Stimulated activated CD8-positive, alpha-beta memory T cell treated with anti-CD3 and anti-CD28 coated beads, Interleukin-7, amount 100 ng/mL, for 1 hour (primary cell): ENCODE measurements around the gene NELFB.

Experiments
- DNase-seq, 2 donors: peaks; one replicate each; pipeline ENCODE4 v3.0.0-alpha.2; 2020; ENCODE audit warnings: low read depth in 2 of 2

Gene NELFB

GRCh38 chr9:137223078-137223970 lies 31.8 kb upstream of the NELFB start:
- DNase-seq: peak; percentile 92 to 96

DNA sequence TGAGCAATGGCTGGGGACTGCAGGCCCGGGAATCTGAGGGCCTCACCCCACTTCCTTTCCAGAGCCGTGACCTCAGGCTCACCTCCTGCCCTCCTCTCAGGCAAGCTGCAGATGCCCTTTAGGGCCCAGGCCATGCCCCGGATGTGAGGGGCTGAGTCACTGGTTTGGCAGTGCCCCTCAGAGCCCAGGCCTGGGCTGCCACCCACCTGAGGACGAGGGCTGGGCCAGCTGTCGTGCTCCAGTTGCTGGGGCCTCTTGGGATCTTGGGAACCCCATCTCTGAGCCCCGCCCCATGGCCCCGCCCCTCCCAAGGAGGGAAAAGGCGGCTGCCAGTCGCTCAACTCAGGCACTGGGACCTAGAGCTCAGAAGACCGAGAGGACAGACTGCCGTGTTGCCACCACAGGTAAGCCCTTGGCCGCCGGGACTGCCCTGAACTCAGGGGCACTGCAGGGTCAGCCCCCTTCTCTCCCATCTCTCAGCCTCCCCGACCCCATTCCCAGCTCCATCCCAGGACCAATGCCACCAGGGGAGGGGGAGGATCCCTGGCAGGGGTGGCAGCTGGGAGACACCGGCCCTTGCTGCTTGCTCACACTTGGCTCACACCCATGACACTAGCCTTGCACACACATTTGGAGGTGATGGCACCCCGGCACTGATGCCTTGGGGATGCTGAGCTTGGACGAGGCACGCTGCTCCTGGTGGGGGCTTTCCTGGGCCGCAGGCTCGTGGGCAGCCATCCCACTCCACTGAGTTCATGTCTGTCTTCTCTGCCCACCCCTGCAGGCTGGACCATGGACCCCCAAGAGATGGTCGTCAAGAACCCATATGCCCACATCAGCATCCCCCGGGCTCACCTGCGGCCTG lies 30.1 kb upstream of the NELFB start, which contains the start of gene CYSRT1:
Gene CYSRT1 (plus strand): TSS at position 345 of the 865 bp plus-strand sequence. CDS start 448 bp downstream, at position 793.
- no peak for DNase-seq

DNA sequence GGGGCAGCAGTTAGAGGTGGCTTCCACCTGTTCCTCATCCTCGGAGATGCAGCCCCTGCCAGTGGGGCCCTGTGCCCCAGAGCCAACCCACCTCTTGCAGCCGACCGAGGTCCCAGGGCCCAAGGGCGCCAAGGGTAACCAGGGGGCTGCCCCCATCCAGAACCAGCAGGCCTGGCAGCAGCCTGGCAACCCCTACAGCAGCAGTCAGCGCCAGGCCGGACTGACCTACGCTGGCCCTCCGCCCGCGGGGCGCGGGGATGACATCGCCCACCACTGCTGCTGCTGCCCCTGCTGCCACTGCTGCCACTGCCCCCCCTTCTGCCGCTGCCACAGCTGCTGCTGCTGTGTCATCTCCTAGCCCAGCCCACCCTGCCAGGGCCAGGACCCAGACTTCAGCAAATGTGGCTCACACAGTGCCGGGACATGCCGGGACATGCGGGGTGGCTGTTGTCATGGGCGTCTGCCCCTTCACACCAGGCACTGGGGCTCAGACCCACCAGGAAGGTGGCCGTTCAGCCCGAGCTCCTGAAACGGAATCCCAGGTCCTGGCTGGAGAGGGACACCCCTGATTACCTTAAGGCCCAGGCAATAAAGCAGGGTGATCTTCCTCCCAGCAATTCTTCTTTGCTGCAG lies 29.3 kb upstream of the NELFB start:
- no peak for DNase-seq

- DNase-seq: no peak
These were observed 28.6 kb upstream of the NELFB start for GRCh38 chr9:137226338-137227053.

GRCh38 chr9:137227054-137227852 lies 27.9 kb upstream of the NELFB start, which contains the start of gene RNF224:
TSS of gene RNF224 (plus strand) at chr9:137227502. CDS start at chr9:137228336, 834 bp downstream.
- peak; percentile 73 to 74 for DNase-seq

DNA sequence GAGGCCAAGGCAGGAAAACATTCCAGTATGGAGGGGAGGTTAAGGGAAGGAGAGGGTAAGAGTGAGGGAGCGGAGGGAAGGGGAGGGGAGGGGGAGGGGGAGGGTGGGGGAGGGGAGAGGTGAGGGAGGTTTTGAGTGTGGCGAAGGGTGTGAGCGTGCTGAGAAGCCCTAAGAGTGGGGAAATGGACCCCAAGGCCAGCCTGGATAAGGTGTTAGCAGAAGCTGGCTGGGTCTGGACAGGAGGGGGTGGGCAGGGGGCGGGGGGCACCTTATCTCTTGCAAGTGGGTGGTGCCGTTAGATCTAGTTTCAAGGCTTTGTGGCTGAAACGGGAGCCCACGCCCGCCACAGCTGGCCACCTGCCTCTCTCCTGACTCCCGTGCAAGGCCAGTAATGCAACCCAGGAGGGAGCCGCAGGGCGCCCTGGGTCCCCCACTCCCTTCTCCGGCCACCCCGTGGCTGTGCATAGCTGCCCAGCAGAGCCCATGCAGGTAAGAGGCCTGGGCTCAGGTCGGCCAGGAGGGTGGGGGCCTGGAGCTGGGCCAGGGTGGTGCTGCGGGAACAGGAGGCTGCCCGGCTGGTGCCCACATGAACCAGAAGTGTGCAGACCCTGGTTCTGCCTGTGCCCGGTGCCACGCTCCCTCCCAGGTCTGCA lies 27.1 kb upstream of the NELFB start:
- DNase-seq: no peak

DNA sequence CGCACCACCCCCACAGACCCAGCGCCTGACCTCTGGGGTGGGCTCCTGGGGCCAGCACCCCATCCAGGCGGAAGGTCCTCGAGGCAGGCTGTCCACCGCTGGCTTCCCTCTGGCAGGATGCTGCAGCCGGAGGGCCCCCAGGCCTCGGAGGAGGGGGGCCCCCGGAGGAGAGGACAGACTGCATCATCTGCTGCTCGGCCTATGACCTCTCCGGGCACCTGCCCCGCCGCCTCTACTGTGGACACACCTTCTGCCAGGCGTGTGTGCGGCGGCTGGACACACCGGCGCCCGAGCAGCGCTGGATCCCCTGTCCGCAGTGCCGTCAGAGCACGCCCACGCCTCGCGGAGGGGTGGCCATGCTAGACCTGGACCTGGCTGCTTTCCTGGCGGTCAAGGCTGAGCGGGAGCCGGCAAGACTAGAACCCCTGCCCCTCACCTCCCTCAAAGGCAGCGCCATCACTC lies 26.6 kb upstream of the NELFB start:
- DNase-seq: no peak

GRCh38 chr9:137228968-137229896 lies 25.9 kb upstream of the NELFB start:
- no peak for DNase-seq

GRCh38 chr9:137229903-137230704 lies 25.0 kb upstream of the NELFB start:
- DNase-seq: no peak

DNA sequence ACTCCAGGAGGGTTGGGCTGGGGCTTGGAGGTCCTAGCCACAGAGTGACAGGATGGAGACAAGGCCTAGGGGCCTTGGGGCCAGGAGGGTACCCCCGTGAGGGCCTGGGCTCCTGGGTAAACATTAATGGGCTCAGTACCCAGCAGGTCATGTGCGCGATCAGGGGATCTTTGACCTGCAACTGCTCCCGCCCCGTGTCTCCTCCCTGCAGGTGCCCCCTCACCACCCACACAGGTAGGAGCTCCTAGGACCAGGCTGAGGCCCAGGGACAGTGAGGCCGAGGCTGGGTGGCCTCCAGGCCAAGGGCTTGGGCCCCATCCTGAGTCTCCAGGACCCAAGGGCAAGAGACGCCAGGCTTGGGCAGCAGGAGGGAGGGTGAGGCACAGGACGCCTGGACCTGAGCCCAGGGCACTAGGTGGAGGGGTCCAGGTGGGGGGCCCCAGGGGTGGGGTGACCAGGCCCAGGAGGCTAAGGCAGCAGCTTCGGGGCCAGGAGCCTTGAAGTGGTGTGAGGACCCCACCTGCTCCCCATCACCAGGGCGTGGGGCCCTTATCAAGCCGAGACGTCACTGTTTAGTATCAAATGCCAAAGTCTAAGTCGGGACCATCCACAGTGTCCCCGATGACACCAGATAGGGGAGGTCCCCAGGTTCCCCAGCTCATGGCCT lies 24.3 kb upstream of the NELFB start, which contains the start of gene SLC34A3:
Gene SLC34A3 (plus strand): TSS at position 197 of the 667 bp plus-strand sequence. CDS start 802 bp downstream, outside the sequence.
- DNase-seq: no peak

GRCh38 chr9:137231372-137232039 lies 23.6 kb upstream of the NELFB start:
- no peak for DNase-seq

DNA sequence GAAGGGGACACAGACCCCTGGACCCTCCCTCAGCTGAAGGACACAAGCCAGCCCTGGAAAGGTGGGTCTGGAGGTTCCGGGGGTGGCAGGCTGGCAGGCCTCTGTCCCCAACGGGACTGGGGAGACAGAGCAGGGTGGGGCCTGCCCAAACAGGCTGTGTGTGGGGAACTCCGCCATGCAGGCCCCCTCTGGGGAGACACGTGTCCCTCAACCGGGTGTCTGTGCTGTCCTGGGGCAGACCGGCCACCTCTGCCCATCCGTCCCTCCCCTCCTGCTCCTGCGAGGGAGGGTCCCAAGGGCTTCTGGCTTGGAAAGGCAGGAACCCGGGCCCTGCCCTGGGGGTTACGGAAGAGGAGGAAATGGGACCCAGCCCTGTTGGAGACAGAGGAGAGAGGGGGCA lies 23.0 kb upstream of the NELFB start:
- DNase-seq: no peak

DNA sequence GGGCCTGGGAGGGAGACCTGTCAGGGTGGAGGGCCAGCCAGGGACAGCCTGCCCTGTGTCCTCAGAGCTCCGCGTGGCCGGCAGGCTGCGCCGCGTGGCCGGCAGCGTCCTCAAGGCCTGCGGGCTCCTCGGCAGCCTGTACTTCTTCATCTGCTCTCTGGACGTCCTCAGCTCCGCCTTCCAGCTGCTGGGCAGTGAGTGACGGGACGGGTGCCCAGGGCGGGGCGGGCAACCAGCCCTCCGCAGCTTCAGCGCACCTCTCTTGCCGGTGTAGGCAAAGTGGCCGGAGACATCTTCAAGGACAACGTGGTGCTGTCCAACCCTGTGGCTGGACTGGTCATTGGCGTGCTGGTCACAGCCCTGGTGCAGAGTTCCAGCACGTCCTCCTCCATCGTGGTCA lies 22.6 kb upstream of the NELFB start:
- no peak for DNase-seq

DNA sequence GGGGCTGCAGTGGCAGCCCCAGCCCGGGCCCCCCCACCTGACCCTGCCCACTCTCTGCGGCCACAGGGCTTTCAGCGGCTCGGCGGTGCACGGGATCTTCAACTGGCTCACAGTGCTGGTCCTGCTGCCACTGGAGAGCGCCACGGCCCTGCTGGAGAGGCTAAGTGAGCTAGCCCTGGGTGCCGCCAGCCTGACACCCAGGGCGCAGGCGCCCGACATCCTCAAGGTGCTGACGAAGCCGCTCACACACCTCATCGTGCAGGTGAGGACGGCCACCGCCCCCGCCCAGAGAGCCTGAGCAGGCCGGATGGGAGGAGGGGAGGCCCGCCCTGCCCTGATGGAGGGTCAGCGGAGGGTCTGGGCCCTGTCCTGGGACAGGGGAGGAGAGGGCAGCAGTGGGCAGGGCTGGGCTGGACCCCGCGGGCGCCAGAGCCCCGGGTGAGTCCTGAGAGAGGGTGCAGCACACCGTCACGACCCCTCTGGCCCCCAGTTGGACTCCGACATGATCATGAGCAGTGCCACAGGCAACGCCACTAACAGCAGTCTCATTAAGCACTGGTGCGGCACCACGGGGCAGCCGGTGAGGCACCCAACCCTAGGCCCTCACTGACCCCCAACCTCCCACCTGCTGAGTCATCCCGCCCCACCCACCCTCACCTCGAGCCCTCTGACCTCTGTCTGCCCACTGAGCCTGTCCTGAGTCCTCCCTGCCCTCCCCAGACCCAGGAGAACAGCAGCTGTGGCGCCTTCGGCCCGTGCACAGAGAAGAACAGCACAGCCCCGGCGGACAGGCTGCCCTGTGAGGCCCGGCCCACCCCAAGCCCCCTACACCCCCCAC lies 21.8 kb upstream of the NELFB start:
- DNase-seq: no peak

DNA sequence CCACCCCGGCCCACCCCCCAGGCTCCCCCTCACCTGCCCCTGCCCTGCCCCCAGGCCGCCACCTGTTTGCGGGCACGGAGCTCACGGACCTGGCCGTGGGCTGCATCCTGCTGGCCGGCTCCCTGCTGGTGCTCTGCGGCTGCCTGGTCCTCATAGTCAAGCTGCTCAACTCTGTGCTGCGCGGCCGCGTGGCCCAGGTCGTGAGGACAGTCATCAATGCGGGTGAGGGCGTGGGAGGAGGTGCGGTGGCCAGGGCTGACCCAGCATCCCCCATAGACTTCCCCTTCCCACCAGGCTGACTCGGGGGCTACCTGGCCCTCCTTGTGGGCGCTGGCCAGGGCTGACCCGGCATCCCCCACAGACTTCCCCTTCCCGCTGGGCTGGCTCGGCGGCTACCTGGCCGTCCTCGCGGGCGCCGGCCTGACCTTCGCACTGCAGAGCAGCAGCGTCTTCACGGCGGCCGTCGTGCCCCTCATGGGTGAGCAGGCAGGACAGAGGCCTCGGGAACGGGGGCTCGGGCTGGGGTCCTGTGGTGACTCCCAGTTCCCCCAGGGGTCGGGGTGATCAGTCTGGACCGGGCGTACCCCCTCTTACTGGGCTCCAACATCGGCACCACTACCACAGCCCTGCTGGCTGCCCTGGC lies 21.0 kb upstream of the NELFB start:
- DNase-seq: no peak
